OCI-LY7 (cell line): ENCODE data around the gene STK32C. TPM values are rescaled to one million over a fixed set of nuclear protein-coding genes. Genes with fewer than 3 reads are reported as not detected.

Experiments
- BruUV-seq: library from RNA; stranded (reverse); fragments of 400-500 nt; replicated peaks from 2 replicates; lab custom pipeline; 2021; lab: Mats Ljungman, UMichigan
- CTCF ChIA-PET: fragments of 300-600 bp; sonication (Branson Sonifier 250); formaldehyde crosslinking; loops from one replicate; lab custom pipeline; 2022; ENCODE audit warnings: antibody characterized with exemption; ENCODE audit not compliant: unreplicated experiment; lab: Charles Lee
- POLR2A ChIA-PET: fragments of 300-600 bp; sonication (Branson Sonifier 250); formaldehyde crosslinking; loops from one replicate; lab custom pipeline; 2022; ENCODE audit warnings: antibody characterized with exemption; lab: Charles Lee
- DNase-seq: peaks from one replicate; pipeline ENCODE4 v3.0.0-alpha.2; 2015; ENCODE audit warnings: low spot score
- H2AFZ ChIP-seq: fragments of 200-600 bp; sonication (generic), shearing (Covaris generic); 2 replicates; pipeline ENCODE4 v1.6.1; 2014; ENCODE audit warnings: mild to moderate bottlenecking, antibody characterized with exemption, low read length, moderate library complexity
- H3K27ac ChIP-seq: fragments of 200-600 bp; sonication (generic); 2 replicates; pipeline ENCODE4 v1.5.1; 2014; ENCODE audit warnings: mixed run types, low read depth, mild to moderate bottlenecking, moderate library complexity, low read length, inconsistent platforms; ENCODE audit not compliant: poor library complexity, severe bottlenecking
- H3K36me3 ChIP-seq: fragments of 200-600 bp; sonication (generic); 2 replicates; pipeline ENCODE4 v1.6.1; 2014; ENCODE audit warnings: mild to moderate bottlenecking, antibody characterized with exemption, low read length, moderate library complexity, mixed read lengths; ENCODE audit not compliant: insufficient read depth
- H3K4me1 ChIP-seq: fragments of 200-600 bp; sonication (generic); 2 replicates; pipeline ENCODE4 v1.5.1; 2014; ENCODE audit warnings: mild to moderate bottlenecking, low read length; ENCODE audit not compliant: insufficient read depth, poor library complexity, severe bottlenecking
- H3K4me2 ChIP-seq: fragments of 200-600 bp; sonication (generic); 2 replicates; pipeline ENCODE4 v1.6.1; 2014; ENCODE audit warnings: mild to moderate bottlenecking, low read length
- H3K4me3 ChIP-seq: fragments of 200-600 bp; sonication (generic); 2 replicates; pipeline ENCODE4 v1.5.1; 2014; ENCODE audit warnings: mild to moderate bottlenecking, low read depth, low read length; ENCODE audit not compliant: poor library complexity, severe bottlenecking
- H3K79me2 ChIP-seq: fragments of 200-600 bp; sonication (generic); 2 replicates; pipeline ENCODE4 v1.6.1; 2016; ENCODE audit warnings: low read depth, mild to moderate bottlenecking, low read length, moderate library complexity, mixed read lengths; ENCODE audit not compliant: insufficient read depth
- H3K9me2 ChIP-seq: fragments of 200-600 bp; sonication (generic); 2 replicates; pipeline ENCODE4 v1.6.1; 2016; ENCODE audit warnings: mild to moderate bottlenecking, low read length, mixed read lengths; ENCODE audit not compliant: insufficient read depth
- H3K9me3 ChIP-seq: fragments of 200-600 bp; sonication (generic); 2 replicates; pipeline ENCODE4 v1.6.1; 2014; ENCODE audit warnings: mild to moderate bottlenecking, mixed run types, low read length, mixed read lengths
- H4K20me1 ChIP-seq: fragments of 200-600 bp; sonication (generic); 2 replicates; pipeline ENCODE4 v1.6.1; 2014; ENCODE audit warnings: mild to moderate bottlenecking, antibody characterized with exemption, low read length, moderate library complexity, mixed read lengths; ENCODE audit not compliant: insufficient read depth
- CTCF ChIP-seq: fragments of 200-600 bp; sonication (generic); conservative IDR thresholded peaks from 2 replicates; pipeline ENCODE4 v1.5.1; 2014; ENCODE audit warnings: mild to moderate bottlenecking, antibody characterized with exemption, low read length, moderate library complexity, mixed read lengths
- EZH2phosphoT487 ChIP-seq: fragments of 200-600 bp; sonication (generic); IDR thresholded peaks from 2 replicates; pipeline ENCODE4 v1.6.1; 2018; ENCODE audit warnings: low read depth, borderline replicate concordance, mild to moderate bottlenecking, mixed run types, antibody characterized with exemption, low read length, moderate library complexity, mixed read lengths
- intact Hi-C: fragments of 100-400 bp; cut with micrococcal nuclease; formaldehyde crosslinking; loops from one replicate; pipeline ENCODE4 v1.10.0; 2022; ENCODE audit not compliant: unreplicated experiment
- total RNA-seq, 2 experiments: library from RNA; depleted of rRNA in 1 of 2; stranded (reverse); fragments of >200 nt in 1 of 2; shearing (Covaris generic) in 1 of 2; gene quantifications; 2 replicates each; pipeline ENCODE4 v1.2.3, GENCODE V29; 2014 to 2022

STK32C gene
- total RNA-seq, 2 experiments from 2014 or later: 13.1 to 30.4 TPM

GRCh38 chr10:132197271-132198067 is 110.3 kb downstream of the STK32C start:
- no peak for DNase-seq
- CTCF ChIA-PET: no interaction called here

GRCh38 chr10:132196178-132197113 is 111.3 kb downstream of the STK32C start:
- no peaks in the 10 kb centered on the region for H4K20me1 ChIP-seq
- POLR2A ChIA-PET: no interaction called here

More at GRCh38 chr10:132197271-132198067, 110.3 kb downstream of the STK32C start:
- no peaks in the 10 kb centered on the region for H3K79me2 ChIP-seq
- no peaks in the 10 kb centered on the region for H3K9me3 ChIP-seq
- intact Hi-C loops: no loop called here
- H3K27ac ChIP-seq: no peak overlapping the region
- no peak overlapping the region for H2AFZ ChIP-seq
- H3K9me2 ChIP-seq: no peaks in the 10 kb centered on the region
- no TSS peak for BruUV-seq
- no peaks in the 10 kb centered on the region for H4K20me1 ChIP-seq
- H3K36me3 ChIP-seq: no peaks in the 10 kb centered on the region
- H3K4me3 ChIP-seq: no peak overlapping the region
- H3K4me1 ChIP-seq: no peaks in the 10 kb centered on the region
- TF ChIP-seq EZH2phosphoT487: no peak
- no peak for TF ChIP-seq CTCF
- H3K4me2 ChIP-seq: no peak overlapping the region
- POLR2A ChIA-PET: no interaction called here

More at GRCh38 chr10:132196178-132197113, 111.3 kb downstream of the STK32C start:
- H3K9me2 ChIP-seq: no peaks in the 10 kb centered on the region
- no peak overlapping the region for H3K27ac ChIP-seq
- no peak overlapping the region for H2AFZ ChIP-seq
- BruUV-seq: no TSS peak
- H3K4me3 ChIP-seq: no peak overlapping the region
- H3K9me3 ChIP-seq: no peaks in the 10 kb centered on the region
- no peak for DNase-seq
- H3K36me3 ChIP-seq: no peaks in the 10 kb centered on the region
- no peaks in the 10 kb centered on the region for H3K4me1 ChIP-seq
- H3K79me2 ChIP-seq: no peaks in the 10 kb centered on the region
- no peak overlapping the region for H3K4me2 ChIP-seq
- CTCF ChIA-PET: no interaction called here
- TF ChIP-seq EZH2phosphoT487 (no peak), CTCF (no peak)
- intact Hi-C loops: no loop called here
